HCT116 (cell line): Measurements from ENCODE around the gene CIAO2B. TPM values are rescaled to one million over a fixed set of nuclear protein-coding genes. Genes with fewer than 3 reads are reported as not detected.

ENCODE experiments used
- ATAC-seq: fragments of 200-7000 bp; cut with Tn5 transposase; 2 replicates; pipeline ENCODE4 v1.9.1; 2020; ENCODE audit warnings: mild to moderate bottlenecking, moderate library complexity
- BruUV-seq: library from RNA; stranded (reverse); fragments of 400-500 nt; replicated peaks from 2 replicates; lab custom pipeline; 2021; lab: Mats Ljungman, UMichigan
- CTCF ChIA-PET: fragments of 300-600 bp; sonication (Branson Sonifier 250); formaldehyde crosslinking; loops from one replicate; lab custom pipeline; 2021; ENCODE audit warnings: antibody characterized with exemption; lab: Charles Lee
- POLR2A ChIA-PET: fragments of 300-600, 350-600 bp; sonication (Branson Sonifier 250); formaldehyde crosslinking; loops from one replicate; lab custom pipeline; 2021; ENCODE audit warnings: antibody characterized with exemption; lab: Charles Lee
- RAD21 ChIA-PET, 2 experiments: fragments of 300-600 bp; sonication (Branson Sonifier 250); formaldehyde crosslinking; loops; one replicate each; lab custom pipeline; 2023; ENCODE audit warnings: low total read pairs in 2 of 2; ENCODE audit not compliant: uncharacterized antibody in 2 of 2, unreplicated experiment in 2 of 2, low non-redundant PET in 1 of 2; lab: Charles Lee
- DNase-seq: peaks from one replicate; pipeline ENCODE4 v3.0.0-alpha.2; 2010; ENCODE audit warnings: low read depth, low spot score
- H2AFZ ChIP-seq: fragments of 200-600 bp; shearing (Covaris generic), sonication (generic); 2 replicates; pipeline ENCODE4 v1.6.1; 2017; ENCODE audit warnings: low read depth, mixed run types, mixed read lengths, antibody characterized with exemption, low read length; ENCODE audit not compliant: poor library complexity, severe bottlenecking
- H3K27ac ChIP-seq: 2 replicates; pipeline ENCODE4 v1.5.1; 2012; ENCODE audit warnings: low read depth, low read length
- H3K27me3 ChIP-seq: fragments of 200-600 bp; sonication (generic); 2 replicates; pipeline ENCODE4 v1.6.1; 2016; ENCODE audit warnings: mixed run types, low read length, mixed read lengths; ENCODE audit not compliant: insufficient read depth
- H3K36me3 ChIP-seq, 2 experiments: fragments of 200-500 bp in 1 of 2; fragments of 200-600 bp in 1 of 2; sonication (Bioruptor generic) in 1 of 2; sonication (generic) in 1 of 2; 2 replicates each; pipeline versions ENCODE4 v1.5.1 to v1.6.1; 2014 to 2016; ENCODE audit warnings: low read length in 2 of 2, inconsistent platforms in 1 of 2, mixed read lengths in 1 of 2, mixed run types in 1 of 2; ENCODE audit not compliant: insufficient read depth in 2 of 2, control insufficient read depth in 1 of 2
- H3K4me1 ChIP-seq, 2 experiments: fragments of 200-600 bp in 1 of 2; sonication (generic) in 1 of 2; 2 replicates each; pipeline versions ENCODE4 v1.5.1 to v1.6.1; 2012 to 2017; ENCODE audit warnings: low read length in 2 of 2, inconsistent platforms in 1 of 2, mild to moderate bottlenecking in 1 of 2, mixed read lengths in 1 of 2, mixed run types in 1 of 2, moderate library complexity in 1 of 2; ENCODE audit not compliant: insufficient read depth in 2 of 2, control insufficient read depth in 1 of 2
- H3K4me2 ChIP-seq: fragments of 200-600 bp; sonication (generic); 2 replicates; pipeline ENCODE4 v1.6.1; 2017; ENCODE audit warnings: mixed run types, low read length, mixed read lengths
- H3K4me3 ChIP-seq, 2 experiments: fragments of 200-600 bp in 1 of 2; sonication (generic) in 1 of 2; replicated peaks in 1 of 2; 2 replicates each; pipeline ENCODE4 v1.5.1; 2011 to 2016; ENCODE audit warnings: low read length in 2 of 2, control low read depth in 1 of 2, low read depth in 1 of 2, mild to moderate bottlenecking in 1 of 2, mixed read lengths in 1 of 2, mixed run types in 1 of 2
- H3K79me2 ChIP-seq: fragments of 200-600 bp; sonication (generic); 2 replicates; pipeline ENCODE4 v1.6.1; 2017; ENCODE audit warnings: mild to moderate bottlenecking, mixed run types, low read length, moderate library complexity, mixed read lengths; ENCODE audit not compliant: insufficient read depth
- H3K9ac ChIP-seq: fragments of 200-600 bp; sonication (generic); 2 replicates; pipeline ENCODE4 v1.6.1; 2016; ENCODE audit warnings: low read length, mixed read lengths
- H3K9me2 ChIP-seq: fragments of 200-600 bp; sonication (generic), shearing (Covaris generic); 2 replicates; pipeline ENCODE4 v1.6.1; 2017; ENCODE audit warnings: mixed run types, mild to moderate bottlenecking, moderate library complexity; ENCODE audit not compliant: insufficient read depth
- H3K9me3 ChIP-seq, 2 experiments: fragments of 200-500 bp in 1 of 2; fragments of 200-600 bp in 1 of 2; sonication (Bioruptor generic) in 1 of 2; sonication (generic) in 1 of 2; 2 replicates each; pipeline ENCODE4 v1.6.1; 2014 to 2017; ENCODE audit warnings: low read length in 2 of 2, mixed read lengths in 2 of 2, inconsistent platforms in 1 of 2, low read depth in 1 of 2, mild to moderate bottlenecking in 1 of 2, mixed run types in 1 of 2, moderate library complexity in 1 of 2; ENCODE audit not compliant: control insufficient read depth in 1 of 2, insufficient read depth in 1 of 2
- H4K20me1 ChIP-seq: fragments of 200-600 bp; sonication (generic), shearing (Covaris generic); 2 replicates; pipeline ENCODE4 v1.6.1; 2017; ENCODE audit warnings: mixed run types, mild to moderate bottlenecking, moderate library complexity; ENCODE audit not compliant: insufficient read depth
- ELF1 ChIP-seq: IDR thresholded peaks from 2 replicates; pipeline ENCODE4 v1.6.1; 2012; ENCODE audit warnings: low read depth, borderline replicate concordance
- FOSL1 ChIP-seq: IDR thresholded peaks from 2 replicates; pipeline ENCODE4 v1.6.1; 2012; ENCODE audit warnings: low read depth
- POLR2A ChIP-seq: IDR thresholded peaks from 2 replicates; pipeline ENCODE4 v1.7.0; 2011; ENCODE audit warnings: borderline replicate concordance; ENCODE audit not compliant: insufficient read depth, insufficient read length; ENCODE audit errors: extremely low read depth
- POLR2AphosphoS5 ChIP-seq: IDR thresholded peaks from 2 replicates; pipeline ENCODE4 v1.6.1; 2011; ENCODE audit warnings: mild to moderate bottlenecking, low read depth, low read length, moderate library complexity
- TCF7L2 ChIP-seq: IDR thresholded peaks from 2 replicates; pipeline ENCODE4 v1.7.0; 2011; ENCODE audit warnings: borderline replicate concordance, inconsistent platforms; ENCODE audit not compliant: insufficient read depth, insufficient read length; ENCODE audit errors: extremely low read depth
- ZFX ChIP-seq: fragments of 450-650 bp; IDR thresholded peaks from 2 replicates; pipeline ENCODE4 v1.6.1; 2017
- ZNF274 ChIP-seq: fragments of 200-500 bp; sonication (Bioruptor generic); IDR thresholded peaks from 2 replicates; pipeline ENCODE4 v1.6.1; 2014; ENCODE audit warnings: mild to moderate bottlenecking, low read depth, low read length, inconsistent platforms
- intact Hi-C: fragments of 100-400 bp; cut with micrococcal nuclease; formaldehyde crosslinking; loops from 2 replicates; pipeline ENCODE4 v1.10.0; 2022
- total RNA-seq: library from RNA; stranded (reverse); gene quantifications from one replicate; pipeline ENCODE4 v1.2.1, GENCODE V29; 2021; ENCODE audit not compliant: unreplicated experiment
- TF ChIP-seq, protein P1 (sequence below), 3 experiments: fragments of 200-600 bp in 1 of 3; sonication (generic) in 1 of 3; IDR thresholded peaks in 2 of 3; conservative IDR thresholded peaks in 1 of 3; 2 replicates each; pipeline ENCODE4 v1.5.1; 2012 to 2017; ENCODE audit warnings: low read depth in 2 of 3, low read length in 2 of 3, antibody characterized with exemption in 1 of 3, borderline replicate concordance in 1 of 3, control low read depth in 1 of 3, mild to moderate bottlenecking in 1 of 3, mixed read lengths in 1 of 3, mixed run types in 1 of 3, moderate library complexity in 1 of 3; ENCODE audit not compliant: insufficient read depth in 1 of 3
- TF ChIP-seq, protein P2 (sequence below): IDR thresholded peaks from 2 replicates; pipeline ENCODE4 v1.6.1; 2012
- TF ChIP-seq, protein P3 (sequence below): IDR thresholded peaks from 2 replicates; pipeline ENCODE4 v1.6.1; 2012; ENCODE audit warnings: low read depth
- TF ChIP-seq, protein P4 (sequence below): IDR thresholded peaks from 2 replicates; pipeline ENCODE4 v1.6.1; 2011; ENCODE audit warnings: mild to moderate bottlenecking, low read length, moderate library complexity; ENCODE audit not compliant: insufficient replicate concordance; ENCODE audit errors: extremely low read depth

CIAO2B gene
- total RNA-seq, 1 experiment from 2014 or later, result 113 TPM

DNA sequence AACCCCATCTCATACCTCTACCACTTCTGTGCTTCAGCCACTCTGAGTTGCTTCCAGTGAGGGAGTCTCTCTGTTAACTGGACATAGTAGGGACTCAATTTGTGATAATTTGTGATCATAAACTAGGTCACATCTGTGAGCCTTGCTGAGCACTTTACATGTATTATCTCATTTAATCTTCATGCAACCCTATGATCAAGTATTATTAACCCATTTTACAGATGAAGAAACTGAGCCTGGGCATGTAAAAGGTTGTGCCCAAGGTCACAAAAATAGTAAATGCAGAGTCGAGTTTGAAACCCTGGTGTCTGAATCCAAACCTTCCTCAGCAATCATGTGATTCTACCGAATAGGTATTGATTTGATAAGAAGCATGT is 35.3 kb downstream of the CIAO2B start:
- Histone ChIP-seq H3K9me3 (no peaks in the 10 kb centered on the region), H3K4me3 (no peak overlapping the region), H3K4me1 (peaks cover 7 to 12% of the 10 kb centered on the region in 2 experiments; a peak in 3 of 4 replicates), H3K36me3 (no peaks in the 10 kb centered on the region), H3K9me2 (no peaks in the 10 kb centered on the region), H3K79me2 (no peaks in the 10 kb centered on the region), H3K27me3 (no peaks in the 10 kb centered on the region), H3K27ac (no peak overlapping the region), H3K4me2 (no peak overlapping the region), H2AFZ (no peak overlapping the region), H3K9ac (no peak overlapping the region), H4K20me1 (no peaks in the 10 kb centered on the region)
- CTCF ChIA-PET, result no interaction called here
- POLR2A ChIA-PET, result no interaction called here
- TF ChIP-seq ELF1, result no peak
- no peak for TF ChIP-seq ZFX
- no peak for TF ChIP-seq FOSL1
- TF ChIP-seq ZNF274, result no peak
- no peak for TF ChIP-seq POLR2AphosphoS5
- TF ChIP-seq, protein P1, sequence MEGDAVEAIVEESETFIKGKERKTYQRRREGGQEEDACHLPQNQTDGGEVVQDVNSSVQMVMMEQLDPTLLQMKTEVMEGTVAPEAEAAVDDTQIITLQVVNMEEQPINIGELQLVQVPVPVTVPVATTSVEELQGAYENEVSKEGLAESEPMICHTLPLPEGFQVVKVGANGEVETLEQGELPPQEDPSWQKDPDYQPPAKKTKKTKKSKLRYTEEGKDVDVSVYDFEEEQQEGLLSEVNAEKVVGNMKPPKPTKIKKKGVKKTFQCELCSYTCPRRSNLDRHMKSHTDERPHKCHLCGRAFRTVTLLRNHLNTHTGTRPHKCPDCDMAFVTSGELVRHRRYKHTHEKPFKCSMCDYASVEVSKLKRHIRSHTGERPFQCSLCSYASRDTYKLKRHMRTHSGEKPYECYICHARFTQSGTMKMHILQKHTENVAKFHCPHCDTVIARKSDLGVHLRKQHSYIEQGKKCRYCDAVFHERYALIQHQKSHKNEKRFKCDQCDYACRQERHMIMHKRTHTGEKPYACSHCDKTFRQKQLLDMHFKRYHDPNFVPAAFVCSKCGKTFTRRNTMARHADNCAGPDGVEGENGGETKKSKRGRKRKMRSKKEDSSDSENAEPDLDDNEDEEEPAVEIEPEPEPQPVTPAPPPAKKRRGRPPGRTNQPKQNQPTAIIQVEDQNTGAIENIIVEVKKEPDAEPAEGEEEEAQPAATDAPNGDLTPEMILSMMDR (IDR thresholded peaks at IDR 0.05 in 2 of 3, conservative IDR thresholded peaks at IDR 0.05 in 1 of 3; ENCODE audit: borderline replicate concordance in 1 of 3, insufficient read depth in 1 of 3, low read depth in 2 of 3, low read length in 2 of 3), result no peak
- TF ChIP-seq, protein P2, sequence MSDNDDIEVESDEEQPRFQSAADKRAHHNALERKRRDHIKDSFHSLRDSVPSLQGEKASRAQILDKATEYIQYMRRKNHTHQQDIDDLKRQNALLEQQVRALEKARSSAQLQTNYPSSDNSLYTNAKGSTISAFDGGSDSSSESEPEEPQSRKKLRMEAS, result no peak
- TF ChIP-seq, protein P3, sequence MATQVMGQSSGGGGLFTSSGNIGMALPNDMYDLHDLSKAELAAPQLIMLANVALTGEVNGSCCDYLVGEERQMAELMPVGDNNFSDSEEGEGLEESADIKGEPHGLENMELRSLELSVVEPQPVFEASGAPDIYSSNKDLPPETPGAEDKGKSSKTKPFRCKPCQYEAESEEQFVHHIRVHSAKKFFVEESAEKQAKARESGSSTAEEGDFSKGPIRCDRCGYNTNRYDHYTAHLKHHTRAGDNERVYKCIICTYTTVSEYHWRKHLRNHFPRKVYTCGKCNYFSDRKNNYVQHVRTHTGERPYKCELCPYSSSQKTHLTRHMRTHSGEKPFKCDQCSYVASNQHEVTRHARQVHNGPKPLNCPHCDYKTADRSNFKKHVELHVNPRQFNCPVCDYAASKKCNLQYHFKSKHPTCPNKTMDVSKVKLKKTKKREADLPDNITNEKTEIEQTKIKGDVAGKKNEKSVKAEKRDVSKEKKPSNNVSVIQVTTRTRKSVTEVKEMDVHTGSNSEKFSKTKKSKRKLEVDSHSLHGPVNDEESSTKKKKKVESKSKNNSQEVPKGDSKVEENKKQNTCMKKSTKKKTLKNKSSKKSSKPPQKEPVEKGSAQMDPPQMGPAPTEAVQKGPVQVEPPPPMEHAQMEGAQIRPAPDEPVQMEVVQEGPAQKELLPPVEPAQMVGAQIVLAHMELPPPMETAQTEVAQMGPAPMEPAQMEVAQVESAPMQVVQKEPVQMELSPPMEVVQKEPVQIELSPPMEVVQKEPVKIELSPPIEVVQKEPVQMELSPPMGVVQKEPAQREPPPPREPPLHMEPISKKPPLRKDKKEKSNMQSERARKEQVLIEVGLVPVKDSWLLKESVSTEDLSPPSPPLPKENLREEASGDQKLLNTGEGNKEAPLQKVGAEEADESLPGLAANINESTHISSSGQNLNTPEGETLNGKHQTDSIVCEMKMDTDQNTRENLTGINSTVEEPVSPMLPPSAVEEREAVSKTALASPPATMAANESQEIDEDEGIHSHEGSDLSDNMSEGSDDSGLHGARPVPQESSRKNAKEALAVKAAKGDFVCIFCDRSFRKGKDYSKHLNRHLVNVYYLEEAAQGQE, result no peak
- TF ChIP-seq, protein P4, sequence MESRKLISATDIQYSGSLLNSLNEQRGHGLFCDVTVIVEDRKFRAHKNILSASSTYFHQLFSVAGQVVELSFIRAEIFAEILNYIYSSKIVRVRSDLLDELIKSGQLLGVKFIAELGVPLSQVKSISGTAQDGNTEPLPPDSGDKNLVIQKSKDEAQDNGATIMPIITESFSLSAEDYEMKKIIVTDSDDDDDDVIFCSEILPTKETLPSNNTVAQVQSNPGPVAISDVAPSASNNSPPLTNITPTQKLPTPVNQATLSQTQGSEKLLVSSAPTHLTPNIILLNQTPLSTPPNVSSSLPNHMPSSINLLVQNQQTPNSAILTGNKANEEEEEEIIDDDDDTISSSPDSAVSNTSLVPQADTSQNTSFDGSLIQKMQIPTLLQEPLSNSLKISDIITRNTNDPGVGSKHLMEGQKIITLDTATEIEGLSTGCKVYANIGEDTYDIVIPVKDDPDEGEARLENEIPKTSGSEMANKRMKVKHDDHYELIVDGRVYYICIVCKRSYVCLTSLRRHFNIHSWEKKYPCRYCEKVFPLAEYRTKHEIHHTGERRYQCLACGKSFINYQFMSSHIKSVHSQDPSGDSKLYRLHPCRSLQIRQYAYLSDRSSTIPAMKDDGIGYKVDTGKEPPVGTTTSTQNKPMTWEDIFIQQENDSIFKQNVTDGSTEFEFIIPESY, result no peak
- TF ChIP-seq POLR2A, result no peak
- no peak for TF ChIP-seq TCF7L2
- DNase-seq (no peak), ATAC-seq (no peak)
- intact Hi-C loops, result loop anchor here (5.0 to 10.0 kb wide), 2 partner anchors 53 to 206 kb away; partner anchors contain the start of gene PHAF1
- RAD21 ChIA-PET, result no interaction called here
- no TSS peak for BruUV-seq
